Mesothelial cell of epicardium (in vitro differentiated cells): ENCODE results near the gene CAMKMT. TPM values are rescaled to one million over a fixed set of nuclear protein-coding genes. Genes with fewer than 3 reads are reported as not detected.

ENCODE experiments used
- DNase-seq, 2 experiments: peaks; one replicate each; pipeline ENCODE4 v3.0.0; 2021; ENCODE audit warnings: low spot score in 2 of 2; ENCODE audit not compliant: unreplicated experiment in 2 of 2
- H3K27ac Mint-ChIP-seq: 2 replicates; pipeline ENCODE4 v1.8.0; 2021; ENCODE audit warnings: mixed read lengths
- H3K27me3 Mint-ChIP-seq: 2 replicates; pipeline ENCODE4 v1.8.0; 2021; ENCODE audit warnings: low read depth, mixed read lengths
- H3K36me3 Mint-ChIP-seq: 2 replicates; pipeline ENCODE4 v1.8.0; 2021; ENCODE audit warnings: mixed read lengths
- H3K4me1 Mint-ChIP-seq: 2 replicates; pipeline ENCODE4 v1.8.0; 2021; ENCODE audit warnings: mixed read lengths
- H3K4me3 Mint-ChIP-seq: 2 replicates; pipeline ENCODE4 v1.8.0; 2021; ENCODE audit warnings: mild to moderate bottlenecking, moderate library complexity, mixed read lengths
- H3K9me3 Mint-ChIP-seq: 2 replicates; pipeline ENCODE4 v1.8.0; 2021; ENCODE audit warnings: mixed read lengths
- CTCF ChIP-seq: fragments of 200-600 bp; sonication (generic); IDR thresholded peaks from one replicate; pipeline ENCODE4 v1.5.0; 2021; ENCODE audit warnings: antibody characterized with exemption; ENCODE audit not compliant: unreplicated experiment
- total RNA-seq: library from RNA; stranded (reverse); gene quantifications from 3 replicates; pipeline ENCODE4 v1.2.1, GENCODE V29; 2021

CAMKMT gene
- total RNA-seq, 1 donor from 2014 or later, result 8.3 TPM

GRCh38 chr2:44715671-44716081, 353.9 kb downstream of the CAMKMT start:
- H3K36me3 Mint-ChIP-seq, result no peaks in the 10 kb centered on the region
- H3K4me3 Mint-ChIP-seq, result no peak overlapping the region
- H3K27ac Mint-ChIP-seq, result no peak overlapping the region
- H3K9me3 Mint-ChIP-seq, result no peaks in the 10 kb centered on the region
- H3K27me3 Mint-ChIP-seq, result no peaks in the 10 kb centered on the region
- TF ChIP-seq CTCF, result no peak
- no peaks in the 10 kb centered on the region for H3K4me1 Mint-ChIP-seq
- no peak for DNase-seq

GRCh38 chr2:44716131-44716530, 354.4 kb downstream of the CAMKMT start:
- no peaks in the 10 kb centered on the region for H3K9me3 Mint-ChIP-seq
- no peaks in the 10 kb centered on the region for H3K36me3 Mint-ChIP-seq
- H3K4me1 Mint-ChIP-seq, result no peaks in the 10 kb centered on the region
- H3K27ac Mint-ChIP-seq, result no peak overlapping the region
- no peaks in the 10 kb centered on the region for H3K27me3 Mint-ChIP-seq
- no peak overlapping the region for H3K4me3 Mint-ChIP-seq
- DNase-seq, result no peak
- TF ChIP-seq CTCF, result no peak

- no peaks in the 10 kb centered on the region for H3K36me3 Mint-ChIP-seq
- no peaks in the 10 kb centered on the region for H3K27me3 Mint-ChIP-seq
- H3K4me1 Mint-ChIP-seq, result peaks cover 6% of the 10 kb centered on the region
- no peak overlapping the region for H3K4me3 Mint-ChIP-seq
- H3K27ac Mint-ChIP-seq, result no peak overlapping the region
- H3K9me3 Mint-ChIP-seq, result no peaks in the 10 kb centered on the region
- no peak for DNase-seq
- TF ChIP-seq CTCF, result no peak
Measured at GRCh38 chr2:44718431-44718830, 356.7 kb downstream of the CAMKMT start.

GRCh38 chr2:44719562-44719961, 357.8 kb downstream of the CAMKMT start:
- H3K4me3 Mint-ChIP-seq, result no peak overlapping the region
- no peaks in the 10 kb centered on the region for H3K27me3 Mint-ChIP-seq
- H3K9me3 Mint-ChIP-seq, result no peaks in the 10 kb centered on the region
- H3K27ac Mint-ChIP-seq, result no peak overlapping the region
- no peak for TF ChIP-seq CTCF
- H3K36me3 Mint-ChIP-seq, result no peaks in the 10 kb centered on the region
- H3K4me1 Mint-ChIP-seq, result peaks cover 6% of the 10 kb centered on the region
- DNase-seq, result no peak

- no peak overlapping the region for H3K27ac Mint-ChIP-seq
- H3K36me3 Mint-ChIP-seq, result no peaks in the 10 kb centered on the region
- no peak overlapping the region for H3K4me3 Mint-ChIP-seq
- no peaks in the 10 kb centered on the region for H3K9me3 Mint-ChIP-seq
- H3K4me1 Mint-ChIP-seq, result peaks cover 6% of the 10 kb centered on the region
- DNase-seq, result no peak
- H3K27me3 Mint-ChIP-seq, result peaks cover 9% of the 10 kb centered on the region
- TF ChIP-seq CTCF, result no peak
Measured at GRCh38 chr2:44722026-44722625, 360.4 kb downstream of the CAMKMT start.

GRCh38 chr2:44723921-44724320, 362.2 kb downstream of the CAMKMT start:
- no peak overlapping the region for H3K4me3 Mint-ChIP-seq
- peaks cover 7% of the 10 kb centered on the region for H3K9me3 Mint-ChIP-seq
- DNase-seq, result no peak

More at GRCh38 chr2:44723921-44724320, 362.2 kb downstream of the CAMKMT start:
- Mint-ChIP-seq H3K36me3 (no peaks in the 10 kb centered on the region), H3K27ac (no peak overlapping the region), H3K27me3 (peaks cover 13% of the 10 kb centered on the region), H3K4me1 (peaks cover 6% of the 10 kb centered on the region)
- TF ChIP-seq CTCF, result no peak
